IPS DF 6.9 (cell line): ENCODE results near the gene RPP21.
"Not testable (repeated sequence)": the region's sequence is repeated elsewhere in the genome, so short reads cannot be mapped to it uniquely, and the experiment has no call there.

Experiments
- DNase-seq: peaks from one replicate; pipeline ENCODE4 v3.0.0-alpha.2; 2013; ENCODE audit warnings: low read depth, low spot score
- H3K27ac ChIP-seq: one replicate; pipeline ENCODE4 v1.5.1; 2013; ENCODE audit warnings: low read length, control low read depth
- H3K27me3 ChIP-seq: 2 replicates; pipeline ENCODE4 v1.6.1; 2013; ENCODE audit warnings: mild to moderate bottlenecking, low read length; ENCODE audit not compliant: control insufficient read depth, insufficient read depth
- H3K36me3 ChIP-seq: 2 replicates; pipeline ENCODE4 v1.6.1; 2013; ENCODE audit warnings: low read length; ENCODE audit not compliant: control insufficient read depth, insufficient read depth
- H3K4me1 ChIP-seq: 2 replicates; pipeline ENCODE4 v1.6.1; 2013; ENCODE audit warnings: low read length; ENCODE audit not compliant: control insufficient read depth, insufficient read depth
- H3K4me3 ChIP-seq: 2 replicates; pipeline ENCODE4 v1.5.1; 2013; ENCODE audit warnings: mild to moderate bottlenecking, low read length
- H3K9me3 ChIP-seq: 2 replicates; pipeline ENCODE4 v1.6.1; 2013; ENCODE audit warnings: low read length, inconsistent platforms; ENCODE audit not compliant: control insufficient read depth, insufficient read depth
- WGBS: extraction: QIAGEN DNeasy Blood & Tissue Kit; methylation state at CpG from one replicate; pipeline ENCODE4 v1.1.7; 2013; ENCODE audit warnings: mixed read lengths, missing lambda C conversion rate; ENCODE audit not compliant: insufficient read length, insufficient coverage; 5-methylcytosine and 5-hydroxymethylcytosine counted together

RPP21 gene

DNA sequence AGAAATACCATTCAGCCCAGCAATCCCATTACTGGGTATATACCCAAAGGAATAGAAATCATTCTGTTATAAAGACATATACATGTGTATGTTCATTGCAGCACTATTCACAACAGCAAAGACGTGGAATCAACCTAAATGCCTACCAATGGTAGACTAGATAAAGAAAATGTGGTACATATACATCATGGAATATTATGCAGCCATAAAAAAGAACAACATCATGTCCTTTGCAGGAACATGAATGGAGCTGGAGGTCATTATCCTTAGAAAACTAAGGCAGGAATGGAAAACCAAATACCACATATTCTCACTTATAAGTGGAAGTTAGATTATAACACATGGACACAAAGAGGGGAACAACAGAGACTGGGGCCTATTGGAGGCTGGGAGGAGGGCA lies 24.3 kb downstream of the RPP21 start:
- not testable (repeated sequence) for H3K36me3 ChIP-seq, H3K27ac ChIP-seq, H3K4me1 ChIP-seq, H3K9me3 ChIP-seq, H3K27me3 ChIP-seq, H3K4me3 ChIP-seq, DNase-seq
- WGBS, result no CpG with 5 or more reads among the region's 1 CpG

DNA sequence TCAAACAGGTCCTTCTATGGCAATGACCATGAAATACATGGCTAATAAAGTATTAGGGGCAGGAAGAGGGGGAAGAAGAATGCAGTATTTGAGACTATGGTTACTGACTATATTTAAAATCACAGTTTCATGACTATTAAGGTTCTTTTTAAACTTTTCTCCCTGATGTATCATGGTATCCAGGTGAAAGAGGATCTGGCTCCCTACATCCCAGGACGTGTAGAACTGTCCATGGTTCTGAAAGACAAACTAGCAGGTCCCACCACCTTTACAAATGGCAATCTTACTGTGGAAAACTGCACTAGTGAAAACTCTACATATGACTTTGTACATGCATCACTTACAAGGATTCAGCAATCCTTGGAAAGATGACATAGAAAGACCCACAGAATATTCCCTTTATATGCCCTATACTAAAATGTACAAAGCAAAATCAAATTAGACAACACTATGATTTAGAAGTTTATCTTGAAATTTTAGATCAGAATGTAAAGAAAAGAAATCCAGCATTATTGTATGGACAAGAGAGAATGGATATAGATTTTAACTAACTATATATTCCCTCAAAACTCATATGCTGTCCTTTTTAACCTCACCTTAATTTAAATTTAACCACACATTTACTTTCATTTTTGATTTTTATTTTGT lies 33.5 kb downstream of the RPP21 start:
- WGBS, result no CpG with 5 or more reads among the region's 1 CpG
- Histone ChIP-seq H3K27ac (no peak overlapping the region), H3K27me3 (no peaks in the 10 kb centered on the region), H3K36me3 (no peaks in the 10 kb centered on the region), H3K4me1 (no peaks in the 10 kb centered on the region), H3K9me3 (no peaks in the 10 kb centered on the region), H3K4me3 (no peak overlapping the region)
- DNase-seq, result no peak

DNA sequence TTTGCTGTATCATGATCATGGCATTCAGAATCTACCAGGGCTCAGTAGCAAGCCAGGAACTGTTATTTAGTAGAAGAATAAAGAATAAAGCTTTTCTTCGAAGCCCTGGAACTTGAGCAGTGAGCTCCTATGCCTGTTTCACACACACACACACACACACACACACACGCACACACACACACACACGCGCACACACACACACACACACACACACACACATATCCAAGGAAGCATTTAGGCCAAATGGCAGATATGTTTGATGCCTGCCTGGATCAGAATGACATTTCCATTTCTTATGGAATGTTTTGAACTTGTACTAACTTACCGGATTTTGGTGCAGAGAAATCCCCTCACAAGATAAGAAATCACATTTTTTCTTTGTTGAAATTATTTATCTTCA lies 35.5 kb downstream of the RPP21 start:
- no peaks in the 10 kb centered on the region for H3K9me3 ChIP-seq
- no peak overlapping the region for H3K27ac ChIP-seq
- H3K27me3 ChIP-seq, result no peaks in the 10 kb centered on the region
- no peak for DNase-seq
- H3K4me1 ChIP-seq, result no peaks in the 10 kb centered on the region
- H3K36me3 ChIP-seq, result no peaks in the 10 kb centered on the region
- no CpG with 5 or more reads among the region's 5 CpGs for WGBS
- H3K4me3 ChIP-seq, result no peak overlapping the region

DNA sequence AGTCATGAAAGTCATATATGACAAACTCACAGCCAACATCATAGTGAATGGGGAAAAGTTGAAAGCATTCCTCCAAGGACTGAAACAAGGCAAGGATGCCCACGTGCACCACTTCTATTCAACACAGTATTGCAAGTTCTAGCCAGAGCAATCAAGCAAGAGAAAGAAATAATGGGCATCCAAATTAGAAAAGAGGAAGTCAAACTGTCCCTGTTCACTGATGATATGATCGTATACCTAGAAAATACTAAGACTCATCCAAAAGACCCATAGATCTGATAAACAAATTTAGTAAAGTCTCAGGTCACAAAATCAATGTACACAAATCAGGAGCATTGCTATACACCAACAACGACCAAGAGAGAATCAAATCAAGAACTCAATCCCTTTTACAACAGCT lies 41.2 kb downstream of the RPP21 start:
- H3K36me3 ChIP-seq, result no peaks in the 10 kb centered on the region
- H3K27me3 ChIP-seq, result no peaks in the 10 kb centered on the region
- DNase-seq, result no peak
- no CpG with 5 or more reads among the region's 3 CpGs for WGBS
- H3K9me3 ChIP-seq, result no peaks in the 10 kb centered on the region
- no peak overlapping the region for H3K4me3 ChIP-seq
- H3K27ac ChIP-seq, result no peak overlapping the region
- H3K4me1 ChIP-seq, result peaks cover under 1% of the 10 kb centered on the region; the same call in 1 of the 2 replicates

DNA sequence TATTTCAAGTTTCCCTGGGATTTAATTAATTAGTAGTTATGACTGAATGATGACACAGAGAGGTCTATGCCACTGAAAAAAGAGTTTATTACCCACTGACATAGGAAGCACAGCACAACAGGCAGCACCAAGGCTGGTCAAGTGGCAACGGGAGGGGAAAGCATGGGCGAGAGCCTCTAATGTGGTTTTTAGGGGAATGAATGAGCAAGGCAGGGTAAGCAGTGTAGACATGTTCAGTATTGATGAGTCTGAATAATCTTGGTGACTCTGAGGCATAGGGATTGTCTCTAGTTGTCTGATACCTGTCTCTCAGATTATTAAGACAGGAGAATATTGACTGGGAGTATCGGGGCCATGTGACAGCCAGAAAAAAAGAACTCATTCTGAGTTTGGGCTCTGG lies 46.3 kb downstream of the RPP21 start:
- Histone ChIP-seq H3K4me1 (peaks cover 1% of the 10 kb centered on the region; the same call in 1 of the 2 replicates), H3K4me3 (no peak overlapping the region), H3K36me3 (no peaks in the 10 kb centered on the region), H3K27ac (no peak overlapping the region), H3K27me3 (no peaks in the 10 kb centered on the region), H3K9me3 (no peaks in the 10 kb centered on the region)
- no CpG with 5 or more reads among the region's 3 CpGs for WGBS
- no peak for DNase-seq

DNA sequence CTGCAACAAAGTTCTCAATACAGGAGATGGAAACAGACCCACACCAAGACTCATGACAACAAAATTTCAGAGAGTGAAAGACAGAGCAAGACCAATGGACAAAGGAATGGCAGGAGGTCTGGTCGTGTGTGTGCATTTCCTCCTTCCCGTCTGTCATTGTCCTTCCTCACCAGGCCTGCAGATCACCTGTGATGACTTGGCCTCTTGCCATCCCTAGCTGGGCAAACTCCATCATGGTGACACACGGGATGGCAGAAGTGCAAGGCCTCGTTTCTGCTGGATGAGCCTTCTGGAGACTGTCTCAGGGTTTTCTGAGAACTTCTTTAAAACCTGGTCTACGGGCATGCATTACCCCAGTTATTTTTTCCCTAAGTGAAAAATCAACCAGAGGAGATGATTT lies 49.2 kb downstream of the RPP21 start:
- H3K36me3 ChIP-seq, result no peaks in the 10 kb centered on the region
- no peaks in the 10 kb centered on the region for H3K27me3 ChIP-seq
- H3K27ac ChIP-seq, result no peak overlapping the region
- H3K4me3 ChIP-seq, result no peak overlapping the region
- DNase-seq, result no peak
- WGBS, result no CpG with 5 or more reads among the region's 5 CpGs
- H3K9me3 ChIP-seq, result no peaks in the 10 kb centered on the region
- H3K4me1 ChIP-seq, result peaks cover 1% of the 10 kb centered on the region
